Measurements from ENCODE around the gene MAVS.
"Not testable (repeated sequence)": the region's sequence is repeated elsewhere in the genome, so short reads cannot be mapped to it uniquely, and the experiment has no call there.

The MAVS gene

DNA sequence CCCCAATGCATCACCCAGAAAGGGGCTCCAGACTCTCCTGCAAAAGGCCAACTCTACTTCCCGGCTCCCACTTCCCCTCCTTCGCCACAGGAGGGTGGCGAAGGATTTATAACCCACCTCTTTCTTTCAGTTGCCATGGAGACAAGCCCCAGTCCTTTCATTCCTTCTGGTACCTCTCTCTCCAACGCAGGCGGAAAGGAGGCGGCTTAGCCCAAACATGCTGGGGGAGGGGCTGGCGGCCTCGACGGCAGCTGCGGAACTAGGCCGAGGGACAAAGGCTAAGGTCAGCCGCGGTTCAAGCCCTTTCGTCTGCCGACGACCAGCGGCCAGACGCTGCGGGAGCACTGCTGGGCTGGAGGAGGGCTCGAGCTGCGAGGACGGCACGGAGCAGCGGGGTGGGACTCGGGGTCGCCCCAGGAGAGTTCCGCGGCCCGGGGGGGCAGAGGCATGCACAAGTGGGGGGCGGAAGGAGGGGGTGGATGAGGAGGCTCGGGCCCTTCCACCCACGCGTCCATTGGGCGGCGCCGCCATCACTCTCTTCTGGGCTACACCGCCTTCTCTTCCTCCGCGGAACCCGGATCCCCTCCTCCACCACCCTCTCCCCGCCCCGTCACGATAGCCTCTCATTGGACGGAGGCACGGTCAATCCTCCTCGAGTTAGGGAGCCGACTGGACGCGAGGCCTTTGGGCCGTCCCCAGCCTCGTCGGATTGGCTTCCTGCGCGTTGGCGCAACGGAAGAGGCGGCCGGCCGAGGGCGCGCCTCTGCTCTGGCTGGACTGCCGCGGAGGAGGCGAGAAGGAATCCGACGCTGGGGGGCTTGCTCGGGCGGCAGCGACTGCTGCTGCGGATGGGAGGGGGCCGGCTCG lies 42.2 kb downstream of the MAVS start, which contains the start of gene PANK2:
Gene PANK2, plus strand, starts transcription at position 766 of the 867 bp plus-strand sequence.
- DNase-seq (ENCODE audit: low spot score), result peak; percentile 99

- DNase-seq (ENCODE audit: low spot score), result peak; percentile 39
Observed at GRCh38 chr20:3889489-3890397, 43.1 kb downstream of the MAVS start.

DNA sequence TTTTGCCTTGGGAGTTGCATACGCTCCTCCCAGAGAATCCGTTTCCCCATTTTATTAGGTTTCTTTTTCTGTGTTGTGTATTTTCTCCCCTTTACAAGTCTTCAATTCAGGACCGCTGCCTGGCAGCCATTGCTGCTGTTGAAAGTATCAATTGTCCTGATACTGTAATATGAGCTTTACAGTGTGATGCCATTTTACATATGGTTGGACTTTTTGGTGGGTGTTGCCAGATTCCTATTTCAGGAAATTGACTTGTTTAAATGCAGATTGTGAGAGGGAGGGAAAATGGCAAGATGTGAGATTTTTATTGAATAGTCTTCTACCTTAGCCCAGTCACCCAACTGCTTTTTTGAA lies 43.7 kb downstream of the MAVS start:
- no peak for DNase-seq (ENCODE audit: low spot score)

- DNase-seq (ENCODE audit: low spot score), result no peak
Observed at GRCh38 chr20:3890999-3891929, 44.6 kb downstream of the MAVS start.

- no peak for DNase-seq (ENCODE audit: low spot score)
Observed at GRCh38 chr20:3894796-3895195, 48.2 kb downstream of the MAVS start.

GRCh38 chr20:3896302-3896701 lies 49.7 kb downstream of the MAVS start:
- DNase-seq (ENCODE audit: low spot score), result no peak

DNA sequence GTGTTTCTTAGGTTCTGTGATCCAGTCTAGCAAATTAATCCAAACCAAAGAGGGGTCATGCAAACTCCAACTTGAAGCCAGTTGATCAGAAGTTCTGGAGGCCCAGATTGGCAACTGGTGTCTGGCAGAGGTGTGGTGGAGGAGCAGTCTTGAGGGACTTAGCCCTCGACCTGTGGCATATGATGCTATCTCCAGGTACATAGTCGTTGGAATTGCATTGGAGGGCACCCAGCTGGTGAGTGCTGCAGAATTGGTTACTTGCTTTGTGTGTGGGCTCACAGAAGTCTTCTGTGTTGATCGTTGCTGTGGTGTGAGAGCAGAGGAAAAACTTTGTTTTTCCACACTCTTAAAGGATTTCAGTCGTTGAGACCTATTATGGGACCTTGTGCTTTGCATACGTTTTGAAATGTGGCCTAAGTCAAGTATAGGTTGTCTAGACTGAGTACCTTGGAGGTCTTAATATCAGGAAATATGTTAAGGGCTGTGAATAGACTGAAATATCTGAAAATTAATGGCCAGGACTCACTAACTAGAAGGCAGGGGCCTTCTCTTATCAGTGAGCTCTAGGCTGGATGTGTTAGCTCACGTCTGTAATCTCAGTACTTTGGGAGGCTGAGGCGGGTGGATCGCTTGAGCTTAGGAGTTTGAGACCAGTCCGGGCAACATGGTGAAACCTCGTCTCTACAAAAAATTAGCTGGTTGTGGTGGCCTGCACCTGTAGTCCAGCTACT lies 50.4 kb downstream of the MAVS start:
- no peak for DNase-seq (ENCODE audit: low spot score)

- not testable (repeated sequence) for DNase-seq (ENCODE audit: low spot score)
Observed at GRCh38 chr20:3898181-3898580, 51.5 kb downstream of the MAVS start.

- no peak for DNase-seq (ENCODE audit: low spot score)
Observed at GRCh38 chr20:3898639-3899038, 52.0 kb downstream of the MAVS start.

GRCh38 chr20:3900187-3900604 lies 53.6 kb downstream of the MAVS start:
- no peak for DNase-seq (ENCODE audit: low spot score)

GRCh38 chr20:3901028-3901705 lies 54.5 kb downstream of the MAVS start:
- no peak for DNase-seq (ENCODE audit: low spot score)

- DNase-seq (ENCODE audit: low spot score), result no peak
Observed at GRCh38 chr20:3901706-3902440, 55.2 kb downstream of the MAVS start.

- no peak for DNase-seq (ENCODE audit: low spot score)
Observed at GRCh38 chr20:3902446-3902845, 55.8 kb downstream of the MAVS start.

DNA sequence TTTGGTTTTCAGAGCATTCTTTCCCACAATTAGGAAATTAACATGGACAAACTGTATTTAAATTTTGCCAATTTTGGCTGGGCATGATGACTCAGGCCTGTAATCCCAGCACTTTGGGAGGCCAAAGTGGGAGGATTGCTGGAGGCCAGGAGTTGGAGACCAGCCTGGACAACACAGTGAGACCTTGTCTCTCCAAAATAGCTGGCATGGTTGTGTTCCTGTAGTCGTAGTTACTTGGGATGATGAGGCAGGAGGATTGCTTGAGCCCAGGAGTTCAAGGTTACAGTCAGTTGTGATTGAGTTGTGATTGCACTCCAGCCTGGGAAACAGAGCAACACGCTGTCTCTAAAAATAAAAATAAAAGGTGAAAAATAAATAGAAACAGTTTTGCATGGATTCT lies 57.6 kb downstream of the MAVS start:
- DNase-seq (ENCODE audit: low spot score), result no peak

GRCh38 chr20:3904857-3905256 lies 58.2 kb downstream of the MAVS start:
- no peak for DNase-seq (ENCODE audit: low spot score)

- not testable (repeated sequence) for DNase-seq (ENCODE audit: low spot score)
Observed at GRCh38 chr20:3906744-3907721, 60.4 kb downstream of the MAVS start.

- no peak for DNase-seq (ENCODE audit: low spot score)
Observed at GRCh38 chr20:3908667-3909066, 62.0 kb downstream of the MAVS start.

GRCh38 chr20:3909952-3910366 lies 63.3 kb downstream of the MAVS start:
- DNase-seq (ENCODE audit: low spot score), result no peak

GRCh38 chr20:3910853-3911252 lies 64.2 kb downstream of the MAVS start:
- DNase-seq (ENCODE audit: low spot score), result no peak

All from cerebellar cortex (tissue), 1 donor.